Measurements from ENCODE around the gene PPM1H.
A peak's percentile ranks its signal among the peaks of the same experiment; 100 is the strongest.

PPM1H gene

DNA sequence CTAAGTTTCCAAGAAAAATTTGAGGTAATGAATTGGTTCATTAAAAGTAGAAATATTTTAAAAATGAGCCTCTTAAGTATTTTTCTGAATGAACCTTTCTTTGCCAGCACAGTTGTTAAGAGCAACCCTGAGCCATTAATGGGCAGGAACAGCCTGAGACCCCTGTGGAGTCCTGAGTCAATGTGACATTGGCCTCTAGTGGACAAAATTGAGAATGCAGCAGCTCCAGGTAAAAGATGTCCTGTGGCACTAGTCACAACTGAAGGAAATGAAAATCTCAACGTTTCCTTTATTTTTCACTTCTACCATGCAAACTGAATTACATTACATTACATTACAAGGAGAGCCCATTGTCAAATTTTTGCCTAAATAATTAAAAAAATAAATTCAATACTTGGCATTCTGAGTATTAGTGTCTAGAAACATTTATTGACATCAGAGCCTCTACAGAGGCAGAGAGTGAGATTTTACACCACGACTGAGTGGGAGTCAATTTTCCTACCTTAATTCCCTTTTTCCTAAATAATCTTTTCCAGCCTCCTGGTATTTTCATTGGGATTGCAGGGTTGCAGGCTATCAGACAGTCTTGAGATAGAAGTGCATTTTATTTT is 135.7 kb downstream of the PPM1H start:
- peak; percentile 78 for DNase-seq (ENCODE audit: low spot score)

DNA sequence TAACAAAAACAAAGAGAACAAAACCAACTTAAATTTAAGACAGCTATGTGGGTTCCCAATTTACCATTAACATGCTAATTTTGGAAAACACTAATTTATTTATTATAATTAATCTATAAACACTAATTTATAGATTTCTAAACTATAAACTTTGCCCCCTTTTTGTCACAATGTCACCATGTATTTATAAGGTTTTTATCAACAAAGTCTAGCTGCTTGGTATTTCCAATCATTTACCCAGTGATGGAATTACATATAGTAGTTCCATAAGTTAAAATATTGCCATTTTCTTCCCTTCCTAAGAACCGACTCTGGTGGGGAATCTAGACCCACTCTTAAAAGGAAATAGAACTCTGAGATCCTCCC is 140.7 kb downstream of the PPM1H start:
- no peak for DNase-seq (ENCODE audit: low spot score)

DNA sequence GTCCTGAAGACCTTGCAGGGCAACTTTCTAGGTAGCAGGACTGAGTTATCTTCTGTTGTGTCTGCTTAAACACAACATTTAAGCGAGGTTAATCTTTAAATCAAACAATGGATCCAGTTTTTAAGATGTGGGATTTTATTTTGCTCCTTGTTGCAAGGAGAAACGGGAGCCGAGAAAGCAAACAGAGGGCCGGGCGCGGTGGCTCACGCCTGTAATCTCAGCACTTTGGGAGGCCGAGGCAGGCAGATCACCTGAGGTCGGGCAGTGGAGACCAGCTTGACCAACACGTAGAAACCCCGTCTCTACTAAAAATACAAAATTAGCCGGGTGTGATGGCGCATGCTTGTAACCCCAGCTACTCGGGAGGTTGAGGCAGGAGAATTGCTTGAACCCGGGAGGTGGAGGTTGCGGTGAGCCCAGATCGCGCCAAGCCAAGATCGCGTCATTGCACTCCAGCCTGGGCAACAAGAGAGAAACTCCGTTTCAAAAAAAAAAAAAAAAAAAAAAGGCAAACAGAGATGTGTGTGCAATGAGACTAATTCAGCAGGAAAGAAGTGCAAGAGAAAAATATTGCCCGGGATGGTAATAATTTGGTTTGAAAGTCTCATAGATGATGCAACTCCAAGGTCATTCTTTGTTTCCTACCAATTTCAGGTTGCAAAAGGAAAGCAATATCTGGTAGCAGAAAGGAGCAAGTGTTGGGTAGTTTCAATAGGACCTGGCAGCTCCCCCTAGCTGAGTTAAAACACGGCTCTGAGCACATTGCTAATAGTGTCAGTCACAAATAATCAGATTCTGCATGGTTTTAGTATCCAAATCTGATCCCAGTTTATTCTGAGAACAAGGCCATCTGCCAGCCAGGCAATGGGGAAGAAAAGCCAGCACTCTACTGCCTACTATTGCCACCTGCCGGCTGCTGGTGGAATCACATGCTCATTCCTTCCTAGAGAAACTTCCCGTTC is 141.4 kb downstream of the PPM1H start:
- peak; percentile 87 for DNase-seq (ENCODE audit: low spot score)

DNA sequence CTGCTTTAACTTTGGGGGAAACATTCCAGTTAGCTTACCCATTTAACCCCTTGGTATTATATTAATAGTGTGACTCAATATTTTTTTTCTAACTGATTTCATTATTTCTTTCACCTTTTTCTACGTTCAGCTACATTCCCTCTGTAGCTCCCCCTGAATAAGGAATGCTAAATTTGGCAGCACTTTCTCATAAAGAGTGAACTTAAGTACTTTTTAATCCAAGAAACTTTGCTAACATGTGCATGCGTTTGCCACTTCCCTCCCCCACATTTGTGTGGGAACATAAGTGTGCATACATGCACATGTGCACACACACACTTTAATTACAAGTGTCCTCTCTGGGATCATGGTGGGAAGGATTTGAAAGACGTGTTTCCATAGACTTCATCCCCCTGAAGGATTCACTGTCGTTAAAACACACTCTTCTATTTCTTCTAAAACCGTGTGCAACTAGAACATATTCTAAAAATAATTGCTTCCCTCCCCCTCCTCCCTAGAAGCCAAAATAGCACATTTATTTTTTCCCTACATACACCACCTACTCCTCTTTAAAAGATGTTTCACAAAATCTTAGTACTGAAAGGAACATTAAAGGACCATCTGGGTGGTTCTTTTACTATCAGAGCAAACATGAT is 142.6 kb downstream of the PPM1H start:
- no peak for DNase-seq (ENCODE audit: low spot score)

DNA sequence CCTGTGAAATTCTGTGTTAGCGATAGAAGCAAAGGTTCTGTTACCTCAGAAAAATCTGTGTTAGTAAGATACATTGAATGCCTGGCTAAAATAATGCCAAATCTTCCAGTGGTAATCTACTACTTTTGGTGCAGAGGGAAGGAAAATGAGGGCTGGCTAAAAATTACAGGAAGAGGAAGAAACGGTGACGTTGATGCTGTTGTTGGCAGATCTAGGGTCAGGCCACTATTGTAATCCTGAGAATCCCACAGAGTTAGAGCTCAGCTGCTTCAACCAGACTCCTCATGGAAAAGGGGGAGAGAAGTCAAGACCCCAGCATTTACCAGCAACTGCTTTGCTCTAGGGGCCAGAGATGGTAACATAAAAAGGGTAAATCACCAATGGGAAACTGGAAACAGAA is 145.1 kb downstream of the PPM1H start:
- DNase-seq (ENCODE audit: low spot score) = no peak

DNA sequence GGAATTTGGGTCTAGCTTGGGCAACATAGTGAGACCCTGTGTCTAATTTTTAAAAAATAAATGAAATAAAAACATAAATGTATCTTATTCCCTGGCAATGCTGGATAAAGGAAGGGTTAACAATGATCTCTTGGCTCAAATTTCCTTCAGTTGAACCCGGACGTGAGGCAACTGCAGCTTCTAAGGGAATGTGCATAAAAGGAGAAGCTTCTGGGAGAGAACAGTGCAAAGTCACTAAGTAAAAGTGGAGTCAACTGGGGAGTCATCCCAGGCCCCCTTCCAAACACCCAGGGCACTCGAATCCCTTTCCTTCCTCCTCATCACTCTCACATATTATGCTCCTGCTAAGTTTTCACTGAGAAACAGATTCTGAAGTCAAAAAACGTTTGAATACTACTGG is 147.3 kb downstream of the PPM1H start:
- no peak for DNase-seq (ENCODE audit: low spot score)

DNA sequence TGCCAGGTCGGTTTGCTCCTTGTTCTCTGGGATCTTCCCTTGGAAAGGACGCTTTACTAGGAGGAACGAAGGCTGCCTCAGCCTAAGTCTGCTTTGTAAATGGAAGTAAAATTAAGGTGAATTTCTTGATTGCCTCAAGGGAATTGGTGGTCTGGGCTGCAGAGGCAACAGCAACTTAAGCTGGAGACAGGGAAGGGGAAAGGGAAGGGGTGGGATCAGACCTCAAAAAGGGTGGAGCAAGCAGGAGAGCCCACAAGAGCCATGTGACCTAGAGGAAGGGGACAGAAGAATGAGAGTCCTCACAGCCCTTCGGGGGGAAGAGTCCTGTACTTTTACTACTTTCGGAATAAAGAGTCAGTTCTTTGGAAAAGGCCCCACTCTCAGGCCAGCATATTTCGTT is 147.9 kb downstream of the PPM1H start:
- DNase-seq (ENCODE audit: low spot score) = no peak

DNA sequence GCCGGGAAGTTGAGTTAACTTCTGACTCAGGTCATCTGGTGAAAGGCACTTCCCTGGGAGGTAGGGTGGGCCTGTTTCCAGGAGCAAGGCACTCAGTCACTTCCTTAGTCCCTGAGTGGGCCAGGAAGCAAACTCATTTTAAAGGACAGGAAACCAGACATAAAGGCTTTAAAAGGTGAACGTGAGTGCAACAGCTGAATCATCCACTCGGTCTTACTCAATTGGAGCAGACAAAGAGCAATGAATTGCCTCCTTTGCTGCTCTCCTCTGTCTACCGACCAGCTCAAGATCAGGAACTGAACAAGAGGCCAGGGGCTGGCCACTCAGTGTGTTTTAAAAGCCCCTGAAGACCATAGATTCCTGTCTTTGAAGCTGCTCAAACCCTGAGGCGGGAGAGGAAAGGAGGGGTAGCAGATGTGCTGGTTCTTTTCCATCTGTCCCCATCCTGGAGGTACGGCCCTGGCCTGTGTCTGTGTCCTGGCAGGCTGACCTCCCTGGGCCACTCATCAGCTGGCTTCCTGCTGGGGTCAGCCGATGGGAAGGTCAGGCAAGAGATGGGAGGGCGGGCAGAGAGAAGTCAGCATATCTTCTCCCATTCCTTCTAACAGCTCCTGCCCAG is 148.9 kb downstream of the PPM1H start:
- DNase-seq (ENCODE audit: low spot score) = peak; percentile 90

DNA sequence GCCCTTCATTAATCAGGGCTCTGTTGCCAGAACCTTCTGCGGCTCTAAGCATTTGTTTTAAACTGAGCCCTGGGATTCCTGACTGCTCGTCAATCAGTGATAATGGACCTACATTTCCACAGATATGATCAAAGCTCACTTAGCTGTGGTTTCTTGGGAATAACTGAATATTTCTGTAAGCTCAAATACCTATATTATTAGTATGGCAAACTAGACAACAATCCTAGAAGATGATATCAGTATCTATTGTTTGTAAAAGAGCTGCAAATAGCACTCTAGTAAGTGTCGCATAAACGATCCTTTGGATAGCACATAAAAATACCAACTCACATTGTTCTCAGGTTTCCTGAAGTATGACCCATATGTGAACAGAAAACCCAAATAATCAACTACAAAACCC is 150.4 kb downstream of the PPM1H start:
- DNase-seq (ENCODE audit: low spot score) = no peak

DNA sequence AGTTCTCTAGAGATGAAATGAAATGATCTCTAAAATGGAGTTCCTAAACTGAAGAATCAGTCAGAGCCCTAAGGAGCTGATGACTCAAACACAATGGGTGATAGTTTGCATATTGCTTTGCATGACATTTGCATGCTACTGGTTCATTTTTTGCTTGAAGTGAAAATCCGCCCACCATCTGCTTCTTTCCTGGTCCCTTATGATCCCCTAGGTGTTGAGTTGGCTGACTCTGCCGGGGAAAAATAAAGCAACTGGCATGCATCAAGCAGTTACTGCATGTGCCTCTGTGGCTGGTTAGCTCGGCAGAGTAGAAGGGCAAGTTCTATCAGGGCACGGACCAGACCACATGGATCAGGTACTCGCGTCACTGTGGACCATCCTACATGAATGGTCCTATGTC is 151.1 kb downstream of the PPM1H start:
- DNase-seq (ENCODE audit: low spot score) = no peak

DNA sequence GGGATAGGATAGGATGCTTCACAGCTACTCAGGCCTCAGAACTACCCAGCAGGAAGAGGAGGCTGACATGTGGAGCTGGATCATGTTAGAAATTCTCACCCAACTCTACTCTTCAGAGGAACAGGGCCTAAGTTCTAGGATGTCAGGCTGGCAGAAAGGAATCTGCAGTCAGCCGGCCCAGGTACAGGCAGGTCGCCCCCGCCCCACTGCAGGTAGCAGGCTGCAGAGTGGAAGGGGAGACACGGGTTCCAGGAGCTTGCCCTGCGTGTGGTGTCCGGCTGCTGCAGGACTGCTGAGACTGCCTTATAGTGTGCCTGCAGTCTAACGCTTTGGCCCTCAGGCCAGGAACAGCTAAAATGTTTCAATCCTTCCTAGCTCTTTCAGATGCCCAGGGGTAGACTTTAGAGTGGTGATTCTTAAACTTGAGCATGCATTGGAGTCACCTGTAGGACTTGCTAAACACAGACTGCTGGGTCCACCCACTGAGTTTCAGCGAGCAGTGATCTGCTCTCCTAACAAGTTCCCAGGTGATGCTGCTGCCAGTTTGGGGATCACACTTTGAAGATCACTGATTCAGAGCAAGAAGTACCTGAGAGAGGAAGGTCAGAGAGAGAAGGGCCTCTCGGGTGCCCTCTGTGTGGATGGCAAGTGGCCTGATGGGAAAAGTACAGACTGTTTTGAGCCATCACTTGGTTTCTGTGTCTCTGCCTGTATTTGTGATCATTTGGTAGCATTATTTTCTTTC is 153.6 kb downstream of the PPM1H start:
- no peak for DNase-seq (ENCODE audit: low spot score)

DNA sequence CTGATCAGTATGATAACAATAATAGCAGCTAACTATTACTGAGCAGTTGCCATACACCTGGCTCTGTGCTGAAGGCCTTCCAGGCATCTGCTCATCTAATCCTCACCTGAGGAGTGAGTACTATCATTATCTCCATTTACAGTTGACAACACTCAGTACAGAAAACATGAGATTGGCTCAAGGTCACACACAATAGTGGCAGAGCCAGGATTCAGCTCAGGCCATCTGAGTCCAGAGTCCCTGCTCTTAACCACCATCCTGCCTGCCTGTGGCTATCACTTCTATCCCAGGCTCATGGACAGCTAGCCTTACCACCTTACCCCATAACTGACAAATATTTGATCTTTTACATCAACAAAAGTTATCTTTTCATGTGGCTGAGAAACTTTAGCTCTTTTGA is 155.5 kb downstream of the PPM1H start:
- no peak for DNase-seq (ENCODE audit: low spot score)

DNA sequence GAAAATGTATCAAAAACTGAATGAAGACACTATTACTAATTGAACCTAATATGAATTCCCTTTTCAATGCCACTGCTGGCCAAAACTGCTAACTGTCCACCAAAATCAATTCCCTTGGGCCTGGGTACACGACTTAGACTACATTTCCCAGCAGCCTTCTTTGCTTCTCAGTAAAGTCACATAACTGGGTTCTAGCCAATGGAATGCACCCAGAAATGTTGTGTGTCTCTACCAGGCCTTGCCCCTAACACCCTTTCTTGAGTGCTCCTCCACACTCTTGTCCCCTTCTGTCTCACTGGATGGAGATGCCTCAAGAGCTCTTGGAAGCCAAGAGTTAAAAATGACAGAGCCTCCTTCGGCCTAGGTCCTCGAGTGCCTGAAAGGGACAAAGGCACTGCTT is 156.8 kb downstream of the PPM1H start:
- DNase-seq (ENCODE audit: low spot score) = no peak

DNA sequence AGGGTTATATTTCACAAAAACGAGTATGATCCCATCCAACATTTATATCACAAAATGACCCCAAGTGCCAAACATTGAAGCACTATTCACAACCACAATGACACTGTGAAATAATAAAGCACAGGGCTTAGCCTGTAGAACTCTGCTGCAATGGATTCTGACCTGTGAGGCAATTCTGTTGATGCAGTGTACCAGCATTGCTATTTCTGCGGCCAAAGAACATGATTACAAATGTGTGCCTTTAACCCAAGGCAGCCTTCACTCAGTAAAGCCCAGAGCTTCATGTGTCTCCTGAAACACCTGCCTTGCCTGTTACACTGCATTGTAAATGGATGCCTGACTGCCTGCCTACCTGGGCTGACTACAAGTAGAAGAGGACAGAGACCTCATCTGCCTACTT is 158.0 kb downstream of the PPM1H start:
- DNase-seq (ENCODE audit: low spot score) = no peak

DNA sequence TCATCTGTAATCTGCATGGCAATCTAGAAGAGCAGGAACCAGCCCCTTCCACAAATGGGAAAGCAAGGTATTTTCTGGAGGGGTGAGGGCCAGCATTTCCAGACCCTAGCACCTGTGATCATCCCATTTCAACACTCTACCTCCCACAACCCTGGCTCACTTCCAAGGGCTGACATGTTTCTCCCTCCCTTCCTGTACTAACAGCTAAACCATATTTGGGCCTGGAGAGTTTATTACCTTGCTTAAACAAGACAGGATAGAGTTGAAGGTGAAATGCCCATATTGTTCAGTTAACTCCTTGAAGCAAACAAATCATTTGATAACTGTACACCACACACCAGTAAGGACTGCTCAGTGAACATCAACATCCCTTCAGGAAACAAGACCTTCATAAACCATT is 158.4 kb downstream of the PPM1H start:
- no peak for DNase-seq (ENCODE audit: low spot score)

DNA sequence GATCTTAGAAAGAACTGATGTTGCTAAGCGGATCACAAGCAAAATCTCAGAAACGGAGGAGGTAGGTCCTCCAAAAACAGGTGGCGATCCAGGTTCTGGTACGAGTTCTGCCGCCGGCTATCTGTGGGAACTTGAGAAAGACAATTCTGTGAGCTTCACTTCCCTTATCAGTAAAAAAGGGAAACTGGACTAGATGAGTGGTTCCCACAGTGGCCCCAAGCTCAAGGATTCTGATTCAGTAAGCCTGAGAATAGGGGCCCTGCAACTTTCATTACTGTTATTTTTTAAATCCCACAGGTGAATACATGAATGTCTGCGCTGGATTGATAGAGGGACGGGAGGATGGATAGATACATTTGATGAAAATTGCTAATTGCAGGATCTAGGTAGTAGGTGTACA is 160.2 kb downstream of the PPM1H start:
- DNase-seq (ENCODE audit: low spot score) = no peak

DNA sequence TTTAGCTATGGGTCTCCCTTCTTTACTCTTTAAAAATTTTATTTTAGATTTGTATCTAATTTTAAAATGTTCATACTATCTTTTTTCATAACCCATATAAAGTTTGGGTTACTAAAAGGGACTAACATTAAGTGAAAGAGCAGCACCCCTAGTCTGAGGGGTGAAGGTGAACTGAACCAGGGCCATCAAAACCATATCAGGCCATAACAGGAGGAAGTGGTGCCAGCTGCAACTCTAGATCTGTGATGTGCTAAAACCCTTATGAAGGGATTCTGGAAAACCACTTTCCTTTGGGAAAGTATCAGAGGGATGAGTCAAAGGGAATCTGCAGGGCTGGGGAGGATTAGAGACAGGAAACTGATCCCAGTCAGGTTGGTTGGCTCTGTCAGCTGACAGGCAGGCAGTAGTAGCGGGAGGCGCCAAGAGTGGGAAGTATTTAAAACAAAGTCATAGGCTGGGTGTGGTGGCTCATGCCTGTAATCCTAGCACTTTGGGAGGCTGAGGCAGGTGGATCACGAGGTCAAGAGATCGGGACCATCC is 162.5 kb downstream of the PPM1H start:
- DNase-seq (ENCODE audit: low spot score) = no peak

DNA sequence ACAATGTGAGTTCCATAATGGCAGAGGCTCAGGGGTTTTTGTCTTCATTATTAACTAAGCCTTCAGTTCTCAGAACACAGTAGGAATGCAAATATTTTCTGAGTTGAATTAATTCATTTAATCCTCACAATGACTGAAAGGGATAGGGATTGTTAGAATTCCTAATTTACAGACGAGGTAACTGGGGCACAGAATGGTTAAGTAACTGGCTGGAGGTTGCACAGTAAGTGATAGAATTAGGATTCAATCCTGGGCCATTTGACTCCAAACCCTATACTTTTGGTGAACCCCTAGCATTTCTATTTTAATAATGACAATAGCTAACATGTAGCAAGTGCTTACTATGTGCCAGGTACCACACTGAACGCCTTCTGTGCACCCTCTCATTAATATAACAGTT is 163.1 kb downstream of the PPM1H start:
- DNase-seq (ENCODE audit: low spot score) = no peak

DNA sequence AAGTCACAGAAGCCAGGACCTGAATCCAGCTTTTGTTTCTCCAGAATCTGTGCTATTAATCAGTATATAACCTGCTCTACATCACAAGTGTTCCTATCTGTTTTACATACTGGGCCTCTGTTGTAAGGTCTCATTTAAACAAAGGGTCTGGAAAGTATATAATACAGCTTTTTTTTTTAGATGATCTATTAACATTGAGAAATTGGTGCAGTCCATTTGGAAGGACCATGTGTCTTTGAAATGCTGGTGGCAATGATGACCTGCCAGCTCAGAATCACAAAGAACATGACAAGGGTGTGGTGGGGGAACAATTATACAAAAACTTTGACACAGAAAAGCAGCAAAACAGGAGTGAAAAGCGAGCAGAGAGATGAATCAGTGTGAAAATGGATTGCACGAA is 164.6 kb downstream of the PPM1H start:
- no peak for DNase-seq (ENCODE audit: low spot score)

DNA sequence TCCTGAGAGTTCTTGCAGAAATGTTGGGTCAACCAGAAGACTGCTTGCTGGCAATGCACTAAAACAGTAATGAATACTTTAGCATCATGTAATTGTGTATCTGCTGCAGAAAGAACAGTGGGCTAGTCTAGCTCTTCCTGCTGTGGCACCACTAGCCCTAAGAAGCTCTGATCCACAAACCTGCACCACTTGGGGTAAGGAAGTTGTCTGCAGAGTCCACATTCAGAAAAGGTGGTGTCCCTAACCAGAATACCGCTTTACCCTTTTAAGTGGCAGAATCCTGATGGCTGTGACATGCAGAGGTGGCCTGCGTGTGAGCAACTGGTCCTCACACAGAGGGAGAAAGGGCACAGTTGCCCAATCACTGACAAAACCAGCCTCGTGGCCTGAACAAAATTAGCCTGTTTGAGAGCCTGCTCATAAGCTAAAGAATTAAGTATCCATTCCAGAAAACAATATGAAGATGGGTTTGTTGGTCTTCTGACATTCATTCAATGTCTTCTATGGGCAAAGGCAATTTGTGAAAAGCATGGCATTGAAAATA is 165.8 kb downstream of the PPM1H start:
- no peak for DNase-seq (ENCODE audit: low spot score)

DNA sequence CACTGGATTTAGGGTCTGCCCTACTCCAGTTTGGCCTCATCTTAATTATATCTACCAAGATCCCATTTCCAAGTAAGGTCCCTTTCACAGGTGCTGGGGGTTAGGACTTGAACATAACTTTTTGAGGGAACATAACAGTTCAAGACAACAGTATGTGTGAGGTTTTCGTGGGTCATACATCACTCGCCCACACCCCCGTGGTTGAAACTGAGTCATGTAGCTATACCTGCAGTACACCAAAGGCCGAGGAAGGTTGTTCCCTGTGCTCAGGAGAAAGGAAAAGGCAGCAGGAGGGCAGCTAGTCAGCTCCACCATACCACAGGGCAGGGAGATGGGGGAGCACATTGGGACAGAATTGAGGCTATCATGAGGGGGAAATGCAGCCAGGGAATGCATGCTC is 167.0 kb downstream of the PPM1H start:
- no peak for DNase-seq (ENCODE audit: low spot score)

DNA sequence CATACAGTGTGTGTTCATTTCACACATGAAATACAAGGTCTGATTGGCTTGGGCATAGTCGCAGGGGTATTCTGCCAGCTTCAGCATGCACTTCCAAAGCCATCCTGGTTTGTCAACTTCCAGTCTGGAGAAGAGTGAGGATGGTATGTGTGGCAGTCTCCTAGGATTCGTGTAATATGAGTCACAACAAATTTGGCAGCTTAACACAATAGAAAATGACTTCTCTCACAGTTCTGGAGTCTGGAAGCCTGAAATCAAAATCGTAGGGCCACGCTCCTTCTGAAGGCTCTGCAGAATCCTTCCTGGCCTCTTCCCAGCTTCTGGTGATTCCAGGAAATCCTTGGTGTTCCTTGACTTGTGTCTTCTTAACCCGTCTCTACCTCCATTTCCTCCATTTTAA is 167.5 kb downstream of the PPM1H start:
- DNase-seq (ENCODE audit: low spot score) = no peak
